Stimulated activated naive B cell treated with anti-CD40 and anti-IgM and Interleukin-4, amounts not matched to agents 10 μg/mL and 1 μg/mL and 100 μg/mL, for 72 hours (primary cell): ENCODE measurements around the gene UBE3C.
A peak's percentile ranks its signal among the peaks of the same experiment; 100 is the strongest.
"Not testable (repeated sequence)": the region's sequence is repeated elsewhere in the genome, so short reads cannot be mapped to it uniquely, and the experiment has no call there.

Experiments used
- ATAC-seq, 2 donors: fragments of 150-1000 bp; cut with Tn5 transposase; replicated peaks; 2 replicates each; pipeline ENCODE4 v1.10.0; 2021; ENCODE audit warnings: moderate library complexity in 1 of 2
- DNase-seq: peaks from one replicate; pipeline ENCODE4 v3.0.0; 2021
- H3K27ac Mint-ChIP-seq: one replicate; pipeline ENCODE4 v1.8.0; 2022; ENCODE audit warnings: mild to moderate bottlenecking, mixed read lengths
- H3K27me3 Mint-ChIP-seq, 2 donors: one replicate each; pipeline ENCODE4 v1.8.0; 2022; ENCODE audit warnings: mixed read lengths in 2 of 2
- H3K36me3 Mint-ChIP-seq, 2 donors: one replicate each; pipeline ENCODE4 v1.8.0; 2022; ENCODE audit warnings: mixed read lengths in 2 of 2, mild to moderate bottlenecking in 1 of 2
- H3K4me1 Mint-ChIP-seq, 2 donors: one replicate each; pipeline ENCODE4 v1.8.0; 2022; ENCODE audit warnings: mixed read lengths in 2 of 2, mild to moderate bottlenecking in 1 of 2
- H3K4me3 Mint-ChIP-seq, 2 donors: one replicate each; pipeline ENCODE4 v1.8.0; 2022; ENCODE audit warnings: mild to moderate bottlenecking in 2 of 2, mixed read lengths in 2 of 2, moderate library complexity in 1 of 2
- H3K9me3 Mint-ChIP-seq, 2 donors: one replicate each; pipeline ENCODE4 v1.8.0; 2022; ENCODE audit warnings: mixed read lengths in 2 of 2, mild to moderate bottlenecking in 1 of 2

Gene UBE3C

GRCh38 chr7:157139810-157140510 lies 1.2 kb downstream of the UBE3C start:
- Mint-ChIP-seq H3K4me1 (peaks cover 33 to 48% of the 10 kb centered on the region in 2 donors), H3K36me3 (peaks cover 31 to 41% of the 10 kb centered on the region in 2 donors), H3K27ac (peak overlapping the region; percentile 88), H3K4me3 (peak overlapping the region; percentile 81 to 88), H3K27me3 (no peaks in the 10 kb centered on the region), H3K9me3 (no peaks in the 10 kb centered on the region)
- DNase-seq (no peak), ATAC-seq (no peak)

GRCh38 chr7:157140511-157140905 lies 1.8 kb downstream of the UBE3C start:
- Mint-ChIP-seq H3K27ac (peak overlapping the region; percentile 68), H3K4me3 (peak overlapping the region; percentile 81 to 88), H3K27me3 (no peaks in the 10 kb centered on the region), H3K9me3 (no peaks in the 10 kb centered on the region), H3K4me1 (peaks cover 33 to 49% of the 10 kb centered on the region in 2 donors), H3K36me3 (peaks cover 31 to 42% of the 10 kb centered on the region in 2 donors)
- ATAC-seq (no peak), DNase-seq (no peak)

- no peak for DNase-seq
- Mint-ChIP-seq H3K4me1 (peaks cover 31 to 55% of the 10 kb centered on the region in 2 donors), H3K27me3 (no peaks in the 10 kb centered on the region), H3K9me3 (no peaks in the 10 kb centered on the region), H3K4me3 (no peak overlapping the region), H3K27ac (no peak overlapping the region), H3K36me3 (peaks cover 35 to 47% of the 10 kb centered on the region in 2 donors)
- no peak for ATAC-seq
These were observed 2.9 kb downstream of the UBE3C start for GRCh38 chr7:157141525-157142060.

GRCh38 chr7:157143788-157144187 lies 5.1 kb downstream of the UBE3C start:
- Mint-ChIP-seq H3K36me3 (peaks cover 41 to 58% of the 10 kb centered on the region in 2 donors), H3K27ac (no peak overlapping the region), H3K4me1 (peaks cover 36 to 72% of the 10 kb centered on the region in 2 donors), H3K27me3 (no peaks in the 10 kb centered on the region), H3K9me3 (no peaks in the 10 kb centered on the region), H3K4me3 (peak overlapping the region in 1 of 2 donors; percentile 2)
- DNase-seq: no peak
- ATAC-seq: no peak

- Mint-ChIP-seq H3K27ac (no peak overlapping the region), H3K4me3 (no peak overlapping the region), H3K36me3 (peaks cover 24 to 43% of the 10 kb centered on the region in 2 donors), H3K27me3 (no peaks in the 10 kb centered on the region), H3K4me1 (peaks cover 26 to 59% of the 10 kb centered on the region in 2 donors), H3K9me3 (no peaks in the 10 kb centered on the region)
- DNase-seq (no peak), ATAC-seq (no peak)
These were observed 10.6 kb downstream of the UBE3C start for GRCh38 chr7:157149317-157149716.

- no peak overlapping the region for H3K4me3 Mint-ChIP-seq
- H3K27ac Mint-ChIP-seq: no peak overlapping the region
- no peaks in the 10 kb centered on the region for H3K27me3 Mint-ChIP-seq
- no peaks in the 10 kb centered on the region for H3K9me3 Mint-ChIP-seq
- ATAC-seq (no peak), DNase-seq (no peak)
- H3K36me3 Mint-ChIP-seq: peaks cover 23 to 38% of the 10 kb centered on the region in 2 donors
- H3K4me1 Mint-ChIP-seq: peaks cover 28 to 66% of the 10 kb centered on the region in 2 donors
These were observed 12.2 kb downstream of the UBE3C start for GRCh38 chr7:157150882-157151281.

- Mint-ChIP-seq H3K4me3 (no peak overlapping the region), H3K36me3 (peaks cover 18 to 30% of the 10 kb centered on the region in 2 donors), H3K4me1 (peaks cover 27 to 66% of the 10 kb centered on the region in 2 donors), H3K27me3 (no peaks in the 10 kb centered on the region), H3K9me3 (no peaks in the 10 kb centered on the region), H3K27ac (no peak overlapping the region)
- DNase-seq (no peak), ATAC-seq (no peak)
These were observed 13.1 kb downstream of the UBE3C start for GRCh38 chr7:157151626-157152339.

- Mint-ChIP-seq H3K4me1 (peaks cover 25 to 59% of the 10 kb centered on the region in 2 donors), H3K9me3 (no peaks in the 10 kb centered on the region), H3K4me3 (no peak overlapping the region), H3K36me3 (peaks cover 16 to 25% of the 10 kb centered on the region in 2 donors), H3K27ac (no peak overlapping the region), H3K27me3 (no peaks in the 10 kb centered on the region)
- no peak for DNase-seq
- ATAC-seq: no peak
These were observed 13.7 kb downstream of the UBE3C start for GRCh38 chr7:157152391-157152937.

- Mint-ChIP-seq H3K27ac (no peak overlapping the region), H3K27me3 (no peaks in the 10 kb centered on the region), H3K4me3 (no peak overlapping the region), H3K4me1 (peaks cover 22 to 55% of the 10 kb centered on the region in 2 donors), H3K36me3 (peaks cover 13 to 22% of the 10 kb centered on the region in 2 donors), H3K9me3 (no peaks in the 10 kb centered on the region)
- ATAC-seq (no peak), DNase-seq (no peak)
These were observed 14.5 kb downstream of the UBE3C start for GRCh38 chr7:157153260-157153659.

GRCh38 chr7:157155959-157156358 lies 17.2 kb downstream of the UBE3C start:
- no peaks in the 10 kb centered on the region for H3K9me3 Mint-ChIP-seq
- DNase-seq: no peak
- peaks cover 15 to 33% of the 10 kb centered on the region in 2 donors for H3K36me3 Mint-ChIP-seq
- no peak for ATAC-seq
- H3K27ac Mint-ChIP-seq: no peak overlapping the region
- no peak overlapping the region for H3K4me3 Mint-ChIP-seq
- peaks cover 24 to 61% of the 10 kb centered on the region in 2 donors for H3K4me1 Mint-ChIP-seq
- no peaks in the 10 kb centered on the region for H3K27me3 Mint-ChIP-seq

GRCh38 chr7:157158400-157158799 lies 19.7 kb downstream of the UBE3C start:
- Mint-ChIP-seq H3K36me3 (peaks cover 5 to 19% of the 10 kb centered on the region in 2 donors), H3K27ac (no peak overlapping the region), H3K27me3 (no peaks in the 10 kb centered on the region), H3K9me3 (no peaks in the 10 kb centered on the region), H3K4me3 (no peak overlapping the region), H3K4me1 (peaks cover 15 to 44% of the 10 kb centered on the region in 2 donors)
- ATAC-seq (no peak), DNase-seq (no peak)

GRCh38 chr7:157159537-157159936 lies 20.8 kb downstream of the UBE3C start:
- not testable (repeated sequence) for H3K4me3 Mint-ChIP-seq, H3K27ac Mint-ChIP-seq, H3K9me3 Mint-ChIP-seq, ATAC-seq, DNase-seq, H3K27me3 Mint-ChIP-seq
- H3K4me1 Mint-ChIP-seq: peaks cover 9 to 33% of the 10 kb centered on the region in 2 donors
- H3K36me3 Mint-ChIP-seq: peaks cover 7 to 24% of the 10 kb centered on the region in 2 donors

- Mint-ChIP-seq H3K27me3 (no peaks in the 10 kb centered on the region), H3K36me3 (peaks cover 16 to 33% of the 10 kb centered on the region in 2 donors), H3K27ac (no peak overlapping the region), H3K4me1 (peaks cover 7 to 24% of the 10 kb centered on the region in 2 donors), H3K9me3 (peaks cover 0 to 4% of the 10 kb centered on the region in 2 donors), H3K4me3 (no peak overlapping the region)
- DNase-seq (no peak), ATAC-seq (no peak)
These were observed 21.7 kb downstream of the UBE3C start for GRCh38 chr7:157160433-157160832.

GRCh38 chr7:157165987-157166386 lies 27.3 kb downstream of the UBE3C start:
- ATAC-seq: no peak
- H3K27ac Mint-ChIP-seq: no peak overlapping the region
- no peak overlapping the region for H3K4me3 Mint-ChIP-seq
- peaks cover 45 to 67% of the 10 kb centered on the region in 2 donors for H3K36me3 Mint-ChIP-seq
- H3K27me3 Mint-ChIP-seq: no peaks in the 10 kb centered on the region
- peaks cover 0 to 6% of the 10 kb centered on the region in 2 donors for H3K4me1 Mint-ChIP-seq
- no peak for DNase-seq
- peaks cover 2 to 8% of the 10 kb centered on the region in 2 donors for H3K9me3 Mint-ChIP-seq
